Pons (tissue), 1 donor: Measurements from ENCODE around the gene AK8.

ENCODE experiments used
- DNase-seq: peaks from one replicate; pipeline ENCODE4 v3.0.0-alpha.2; 2016; ENCODE audit warnings: low spot score

AK8 gene

GRCh38 chr9:132887181-132888120 is 9.4 kb upstream of the AK8 start:
- DNase-seq = no peak

- DNase-seq = no peak
Measured at GRCh38 chr9:132886334-132886725, 8.2 kb upstream of the AK8 start.

GRCh38 chr9:132885720-132886333 is 7.7 kb upstream of the AK8 start:
- no peak for DNase-seq

- DNase-seq = no peak
Measured at GRCh38 chr9:132883349-132884294, 5.5 kb upstream of the AK8 start.

- DNase-seq = no peak
Measured at GRCh38 chr9:132882616-132883015, 4.5 kb upstream of the AK8 start.

- DNase-seq = no peak
Measured at GRCh38 chr9:132881826-132882225, 3.7 kb upstream of the AK8 start.

GRCh38 chr9:132880324-132880661 is 2.2 kb upstream of the AK8 start:
- no peak for DNase-seq

- DNase-seq = no peak
Measured at GRCh38 chr9:132879457-132880323, 1.6 kb upstream of the AK8 start.

- no peak for DNase-seq
Measured at GRCh38 chr9:132878695-132879456, 792 bp upstream of the AK8 start, which contains the start of gene SPACA9. SPACA9 (plus strand) TSS chr9:132878898; CDS start chr9:132883948, 5,050 bp downstream.

GRCh38 chr9:132877458-132877823 is 643 bp downstream of the AK8 start:
- DNase-seq = no peak

- DNase-seq = no peak
Measured at GRCh38 chr9:132876849-132877248, 1.2 kb downstream of the AK8 start.

- no peak for DNase-seq
Measured at GRCh38 chr9:132875159-132875558, 2.9 kb downstream of the AK8 start.

- no peak for DNase-seq
Measured at GRCh38 chr9:132873403-132873802, 4.7 kb downstream of the AK8 start.

GRCh38 chr9:132869266-132869665 is 8.8 kb downstream of the AK8 start:
- DNase-seq = no peak

GRCh38 chr9:132866898-132867297 is 11.2 kb downstream of the AK8 start:
- DNase-seq = no peak

- DNase-seq = no peak
Measured at GRCh38 chr9:132864691-132865090, 13.4 kb downstream of the AK8 start.

- no peak for DNase-seq
Measured at GRCh38 chr9:132864277-132864676, 13.8 kb downstream of the AK8 start.

GRCh38 chr9:132863096-132863495 is 15.0 kb downstream of the AK8 start:
- no peak for DNase-seq

- DNase-seq = no peak
Measured at GRCh38 chr9:132862533-132862932, 15.6 kb downstream of the AK8 start.

- no peak for DNase-seq
Measured at GRCh38 chr9:132861666-132862065, 16.4 kb downstream of the AK8 start.

- DNase-seq = no peak
Measured at GRCh38 chr9:132858751-132859150, 19.3 kb downstream of the AK8 start.
